Psoas muscle (tissue), 8 donors: ENCODE measurements around the gene ARHGEF7. TPM values are rescaled to one million over a fixed set of nuclear protein-coding genes. Genes with fewer than 3 reads are reported as not detected.

Source experiments
- ATAC-seq, 4 donors: fragments of 200-7000 bp; cut with Tn5 transposase; one replicate each; pipeline ENCODE4 v1.9.1; 2020; ENCODE audit warnings: moderate library complexity in 3 of 4, mild to moderate bottlenecking in 2 of 4
- DNase-seq, 2 donors: peaks; one replicate each; pipeline ENCODE4 v3.0.0-alpha.2; 2020
- H3K27ac ChIP-seq: fragments of 200-600 bp; one replicate; pipeline ENCODE4 v1.8.0; 2022
- H3K27me3 ChIP-seq, 3 donors: fragments of 200-600 bp in 1 of 3; one replicate each; pipeline versions ENCODE4 v1.6.1 to v1.8.0; 2013 to 2022; ENCODE audit warnings: low read length in 2 of 3, mild to moderate bottlenecking in 2 of 3, moderate library complexity in 1 of 3; ENCODE audit not compliant: insufficient read depth in 3 of 3
- H3K36me3 ChIP-seq, 2 donors: fragments of 200-600 bp in 1 of 2; one replicate each; pipeline versions ENCODE4 v1.6.1 to v1.8.0; 2013 to 2022; ENCODE audit warnings: low read depth in 1 of 2, mild to moderate bottlenecking in 1 of 2, moderate library complexity in 1 of 2; ENCODE audit not compliant: insufficient read depth in 1 of 2
- H3K4me1 ChIP-seq: fragments of 200-600 bp; one replicate; pipeline ENCODE4 v1.8.0; 2022
- H3K4me3 ChIP-seq: fragments of 200-600 bp; one replicate; pipeline ENCODE4 v1.8.0; 2022; ENCODE audit warnings: mild to moderate bottlenecking
- H3K9me3 ChIP-seq: fragments of 200-600 bp; one replicate; pipeline ENCODE4 v1.8.0; 2022
- CTCF ChIP-seq: fragments of 200-600 bp; IDR thresholded peaks from one replicate; pipeline ENCODE4 v1.8.0; 2022; ENCODE audit warnings: antibody characterized with exemption
- WGBS, 3 donors: extraction: QIAGEN DNeasy Blood & Tissue Kit; methylation state at CpG; one replicate each; pipeline versions ENCODE4 v1.1.6 to v1.1.7; 2013; 5-methylcytosine and 5-hydroxymethylcytosine counted together
- intact Hi-C, 2 donors: fragments of 100-400 bp; cut with DNase I; formaldehyde crosslinking; loops; one replicate each; pipeline versions ENCODE4 v1.11.0 to v1.14.2; 2022
- polyA plus RNA-seq, 3 donors: library from polyadenylated mRNA; stranded (reverse); fragments of 200-250 nt; gene quantifications; one replicate each; pipeline ENCODE4 v1.2.3, GENCODE V29; 2013
- total RNA-seq, 4 donors: library from RNA; stranded (reverse); fragmentation: NEBNext Ultra II Directional in 2 of 4; extraction: Animal tissue kit (Norgen Biotek cat#: 25700) in 2 of 4; gene quantifications; one replicate each; pipeline versions ENCODE4 v1.2.1 to v1.2.4, GENCODE V29; 2021 to 2023
- donor health status: healthy with polysubstance abuse.
- donor health status: DM: no; HTN: no; CAD: no; lungs with moderate emphysema.
- donor health status: Bipolar disorder and iron deficiency.
- donor health status: healthy.
- donor health status: DM: yes; HTN: yes; CAD: no.
- donor health status: DM: no; HTN: no; CAD: no.
- donor health status: DM: no; HTN: no; CAD: no.
- donor health status: DM: yes; HTN: yes; CAD: no.

ARHGEF7 gene
- total and polyA plus RNA-seq, 7 donors, result 21.6 to 53.6 (median 46.8) TPM

- WGBS, 3 donors, result 91 to 93% (median 92%) methylated on average over 12 of the region's 12 CpGs
- intact Hi-C loops, result no loop called here
- DNase-seq (no peak), ATAC-seq (no peak)
- H3K27ac ChIP-seq, result no peak overlapping the region
- no peaks in the 10 kb centered on the region for H3K27me3 ChIP-seq
- H3K9me3 ChIP-seq, result no peaks in the 10 kb centered on the region
- no peak overlapping the region for H3K4me3 ChIP-seq
- no peak for TF ChIP-seq CTCF
- H3K4me1 ChIP-seq, result no peaks in the 10 kb centered on the region
- H3K36me3 ChIP-seq, result peaks cover 0 to 4% of the 10 kb centered on the region in 2 donors
Measured at GRCh38 chr13:111319521-111319920, 204.4 kb downstream of the ARHGEF7 start.

GRCh38 chr13:111319998-111320911 lies 205.1 kb downstream of the ARHGEF7 start, which contains the start of gene TEX29:
TSS of gene TEX29 (plus strand) at chr13:111320642. CDS start at chr13:111320891, 249 bp downstream.
- no peak within 1 kb of the TSS for H3K4me3 ChIP-seq
- 74 to 83% (median 75%) methylated on average over 35 of the region's 35 CpGs for WGBS, 3 donors
- DNase-seq (no peak), ATAC-seq (no peak)
- H3K4me1 ChIP-seq, result no peaks in the 10 kb centered on the region
- H3K27ac ChIP-seq, result no peak within 1 kb of the TSS
- intact Hi-C loops, result no loop called here
- peaks cover 0 to 4% of the 10 kb centered on the region in 2 donors for H3K36me3 ChIP-seq
- H3K9me3 ChIP-seq, result no peaks in the 10 kb centered on the region
- no peaks in the 10 kb centered on the region for H3K27me3 ChIP-seq
- no peak for TF ChIP-seq CTCF

GRCh38 chr13:111322001-111322915 lies 207.1 kb downstream of the ARHGEF7 start:
- no peaks in the 10 kb centered on the region for H3K9me3 ChIP-seq
- H3K27ac ChIP-seq, result no peak overlapping the region
- H3K4me1 ChIP-seq, result no peaks in the 10 kb centered on the region
- H3K4me3 ChIP-seq, result no peak overlapping the region
- 84 to 90% (median 88%) methylated on average over 19 of the region's 19 CpGs for WGBS, 3 donors
- no peaks in the 10 kb centered on the region for H3K36me3 ChIP-seq
- H3K27me3 ChIP-seq, result no peaks in the 10 kb centered on the region
- ATAC-seq, result no peak
- DNase-seq, result no peak
- TF ChIP-seq CTCF, result no peak
- intact Hi-C loops, result no loop called here

- Histone ChIP-seq H3K27ac (no peak overlapping the region), H3K4me3 (no peak overlapping the region), H3K4me1 (no peaks in the 10 kb centered on the region), H3K27me3 (no peaks in the 10 kb centered on the region), H3K9me3 (no peaks in the 10 kb centered on the region), H3K36me3 (no peaks in the 10 kb centered on the region)
- ATAC-seq, result no peak
- intact Hi-C loops, result no loop called here
- DNase-seq, result no peak
- no peak for TF ChIP-seq CTCF
- 82 to 89% (median 87%) methylated on average over 7 of the region's 7 CpGs for WGBS, 3 donors
Measured at GRCh38 chr13:111322916-111323331, 207.8 kb downstream of the ARHGEF7 start.
